Measurements from ENCODE around the gene TMEM129.

Gene TMEM129

GRCh38 chr4:1758306-1759121, 37.4 kb upstream of the TMEM129 start:
- DNase-seq, result no peak

GRCh38 chr4:1757836-1758235, 36.7 kb upstream of the TMEM129 start:
- DNase-seq, result no peak

- DNase-seq, result no peak
Observed at GRCh38 chr4:1756893-1757779, 36.0 kb upstream of the TMEM129 start.

GRCh38 chr4:1756079-1756478, 35.0 kb upstream of the TMEM129 start:
- DNase-seq, result no peak

- DNase-seq, result no peak
Observed at GRCh38 chr4:1755297-1755696, 34.2 kb upstream of the TMEM129 start.

- DNase-seq, result peak in 1 of 2 experiments; percentile 70
Observed at GRCh38 chr4:1754336-1754735, 33.2 kb upstream of the TMEM129 start.

- peak in 1 of 2 experiments; percentile 54 for DNase-seq
Observed at GRCh38 chr4:1753697-1754311, 32.7 kb upstream of the TMEM129 start.

GRCh38 chr4:1753294-1753696, 32.2 kb upstream of the TMEM129 start:
- DNase-seq, result no peak

- peak; percentile 73 to 87 for DNase-seq
Observed at GRCh38 chr4:1752284-1753041, 31.3 kb upstream of the TMEM129 start.

GRCh38 chr4:1751919-1752283, 30.8 kb upstream of the TMEM129 start:
- DNase-seq, result no peak

GRCh38 chr4:1751155-1751918, 30.2 kb upstream of the TMEM129 start:
- peak in 1 of 2 experiments; percentile 42 for DNase-seq

- no peak for DNase-seq
Observed at GRCh38 chr4:1750381-1751154, 29.4 kb upstream of the TMEM129 start.

GRCh38 chr4:1749826-1750225, 28.7 kb upstream of the TMEM129 start:
- no peak for DNase-seq

- no peak for DNase-seq
Observed at GRCh38 chr4:1749370-1749769, 28.2 kb upstream of the TMEM129 start.

- peak; percentile 57 to 93 for DNase-seq
Observed at GRCh38 chr4:1748465-1748995, 27.4 kb upstream of the TMEM129 start.

GRCh38 chr4:1747603-1747967, 26.5 kb upstream of the TMEM129 start:
- DNase-seq, result no peak

GRCh38 chr4:1746919-1747602, 25.9 kb upstream of the TMEM129 start:
- peak in 1 of 2 experiments; percentile 33 for DNase-seq

GRCh38 chr4:1746265-1746691, 25.2 kb upstream of the TMEM129 start:
- DNase-seq, result peak; percentile 62 to 90

GRCh38 chr4:1745697-1746096, 24.6 kb upstream of the TMEM129 start:
- no peak for DNase-seq

- no peak for DNase-seq
Observed at GRCh38 chr4:1745165-1745564, 24.0 kb upstream of the TMEM129 start.
